ENCODE measurements around the gene OTUD3. TPM values are rescaled to one million over a fixed set of nuclear protein-coding genes. Genes with fewer than 3 reads are reported as not detected.

The OTUD3 gene
- total and polyA plus RNA-seq, 2 of the 13 experiments (the other 11 are each of a cell fraction or from before 2014, with no cell fraction given): 5.2 to 7.5 TPM

- Histone ChIP-seq H3K4me2 (ENCODE audit: low read depth, low read length) (no peak overlapping the region), H3K79me2 (ENCODE audit: insufficient read depth, low read length) (no peaks in the 10 kb centered on the region), H3K4me1 (ENCODE audit: insufficient read depth, low read length) (no peaks in the 10 kb centered on the region), H4K20me1 (ENCODE audit: insufficient read depth, low read length) (no peaks in the 10 kb centered on the region), H3K9me3 (ENCODE audit: low read length) (no peaks in the 10 kb centered on the region), H3K4me3 (replicated peaks in 1 of 3; ENCODE audit: insufficient read depth in 1 of 3, low read depth in 2 of 3, low read length in 3 of 3) (no peak overlapping the region), H3K36me3 (replicated peaks in 1 of 2; ENCODE audit: control insufficient read depth in 1 of 2, insufficient read depth in 2 of 2, low read length in 2 of 2) (no peaks in the 10 kb centered on the region), H2AFZ (ENCODE audit: low read length) (no peak overlapping the region), H3K27ac (ENCODE audit: extremely low read length, insufficient read depth, low read length) (no peak overlapping the region), H3K9ac (ENCODE audit: insufficient read depth, low read depth, low read length) (no peak overlapping the region), H3K27me3 (ENCODE audit: control insufficient read depth in 1 of 2, insufficient read depth in 2 of 2, low read length in 2 of 2) (0 out of 5 replicates have a peak, but pooled peaks cover 0 to 3% of the 10 kb centered on the region in 2 experiments)
- whole genome bisulfite sequencing (ENCODE audit: low lambda C conversion rate): 4% methylated on average over 7 of the region's 7 CpGs
- no peak for TF ChIP-seq ZNF12 (CRISPR knock-in tag; IDR thresholded peaks at IDR 0.05)
- TF ChIP-seq STAG1 (CRISPR knock-in tag; IDR thresholded peaks at IDR 0.05): peak; percentile 85
- TF ChIP-seq CTCF (CRISPR knock-in tag; IDR thresholded peaks at IDR 0.05): peak; percentile 71
- TF ChIP-seq ATF4 (CRISPR knock-in tag; IDR thresholded peaks at IDR 0.05): no peak
- TF ChIP-seq CHCHD3 (CRISPR knock-in tag; IDR thresholded peaks at IDR 0.05): no peak
- TF ChIP-seq SMC3 (IDR thresholded peaks at IDR 0.05; ENCODE audit: low read length): peak; percentile 54; the same call in 1 of the 2 replicates
- 0 out of 2 replicates have a peak, but pooled peaks have one; percentile 29 for TF ChIP-seq HNF1B (CRISPR knock-in tag; IDR thresholded peaks at IDR 0.05)
- TF ChIP-seq RXRA (CRISPR knock-in tag; IDR thresholded peaks at IDR 0.05): peak; percentile 22; the same call in 1 of the 2 replicates
- peak; percentile 20 for TF ChIP-seq XRCC5 (optimal IDR thresholded peaks at IDR 0.05; ENCODE audit: low read length)
- ChIA-PET CTCF (ENCODE audit: low intra/inter-chr PET ratio, low total read pairs) (interaction anchor here (1.4 to 1.6 kb wide), 2 partner anchors 110 to 157 kb away, joined by 5 read pairs; no protein-coding TSS in a partner anchor), POLR2A (no interaction called here)
- no TSS peak for BruUV-seq (replicated peaks)
- FAIRE-seq (peak; percentile 26), DNase-seq (ENCODE audit: low spot score) (peak; percentile 29), ATAC-seq (peak; percentile 45; the same call in 1 of the 3 replicates)
- intact Hi-C loops (cut with micrococcal nuclease; ENCODE audit: unreplicated experiment) (loop anchor here (2.0 kb wide), 1 partner anchor 109 kb away; no protein-coding TSS in a partner anchor), in situ Hi-C loops (cut with HindIII; ENCODE audit: extremely low pct_ligation_motif_present, low pct_unique_long_range_greater_than_20kb) (no loop called here)
These were observed 10.0 kb upstream of the OTUD3 start for GRCh38 chr1:19872190-19872589.
